HEK293T (cell line): Measurements from ENCODE around the gene MET.
"Not testable (repeated sequence)": the region's sequence is repeated elsewhere in the genome, so short reads cannot be mapped to it uniquely, and the experiment has no call there.

Source experiments
- CTCF ChIA-PET: fragments of 350-600 bp; formaldehyde crosslinking; extraction: SDS; loops from one replicate; lab custom pipeline; 2021; ENCODE audit warnings: antibody characterized with exemption, inconsistent platforms; lab: Yijun Ruan, JAX
- POLR2A ChIA-PET: fragments of 350-600 bp; formaldehyde crosslinking; extraction: SDS; loops from one replicate; lab custom pipeline; 2020; ENCODE audit warnings: antibody characterized with exemption, inconsistent platforms; lab: Yijun Ruan, JAX
- DNase-seq: peaks from one replicate; pipeline ENCODE4 v3.0.0; 2012; ENCODE audit warnings: mixed read lengths; ENCODE audit errors: extremely low spot score
- ARNT ChIP-seq: fragments of 450-650 bp; IDR thresholded peaks from 2 replicates; pipeline ENCODE4 v1.6.1; 2017; ENCODE audit warnings: mild to moderate bottlenecking
- BHLHE40 ChIP-seq: fragments of 450-650 bp; IDR thresholded peaks from 2 replicates; pipeline ENCODE4 v1.6.1; 2016; ENCODE audit warnings: mild to moderate bottlenecking, moderate library complexity, borderline replicate concordance
- CTBP1 ChIP-seq: fragments of 450-650 bp; IDR thresholded peaks from 2 replicates; pipeline ENCODE4 v1.6.1; 2016; ENCODE audit warnings: borderline replicate concordance
- ELF4 ChIP-seq: fragments of 450-650 bp; IDR thresholded peaks from 2 replicates; pipeline ENCODE4 v1.6.1; 2017; ENCODE audit warnings: antibody characterized with exemption
- FOXA1 ChIP-seq: fragments of 450-650 bp; IDR thresholded peaks from 2 replicates; pipeline ENCODE4 v1.6.1; 2016; ENCODE audit warnings: mild to moderate bottlenecking
- FOXK2 ChIP-seq: fragments of 450-650 bp; IDR thresholded peaks from 2 replicates; pipeline ENCODE4 v1.6.1; 2016; ENCODE audit warnings: mild to moderate bottlenecking
- FOXM1 ChIP-seq: fragments of 450-650 bp; IDR thresholded peaks from 2 replicates; pipeline ENCODE4 v1.6.1; 2017; ENCODE audit warnings: mild to moderate bottlenecking, borderline replicate concordance
- HDGF ChIP-seq: fragments of 450-650 bp; IDR thresholded peaks from 2 replicates; pipeline ENCODE4 v1.6.1; 2017; ENCODE audit warnings: antibody characterized with exemption, borderline replicate concordance
- L3MBTL2 ChIP-seq: fragments of 450-650 bp; conservative IDR thresholded peaks from 2 replicates; pipeline ENCODE4 v1.6.1; 2016; ENCODE audit warnings: mild to moderate bottlenecking
- LEF1 ChIP-seq: fragments of 450-650 bp; IDR thresholded peaks from 2 replicates; pipeline ENCODE4 v1.6.1; 2017; ENCODE audit warnings: mild to moderate bottlenecking, borderline replicate concordance
- NFRKB ChIP-seq: fragments of 450-650 bp; IDR thresholded peaks from 2 replicates; pipeline ENCODE4 v1.6.1; 2016; ENCODE audit warnings: mild to moderate bottlenecking, moderate library complexity
- SP1 ChIP-seq: fragments of 450-650 bp; IDR thresholded peaks from 2 replicates; pipeline ENCODE4 v1.6.1; 2017
- SUZ12 ChIP-seq: fragments of 450-650 bp; IDR thresholded peaks from 2 replicates; pipeline ENCODE4 v1.6.1; 2016; ENCODE audit warnings: mild to moderate bottlenecking
- TARDBP ChIP-seq: fragments of 450-650 bp; IDR thresholded peaks from 2 replicates; pipeline ENCODE4 v1.6.1; 2016
- ZNF384 ChIP-seq: fragments of 450-650 bp; IDR thresholded peaks from 2 replicates; pipeline ENCODE4 v1.6.1; 2016
- TF ChIP-seq, protein P1 (sequence below): fragments of 450-650 bp; IDR thresholded peaks from 2 replicates; pipeline ENCODE4 v1.6.1; 2016

MET gene

DNA sequence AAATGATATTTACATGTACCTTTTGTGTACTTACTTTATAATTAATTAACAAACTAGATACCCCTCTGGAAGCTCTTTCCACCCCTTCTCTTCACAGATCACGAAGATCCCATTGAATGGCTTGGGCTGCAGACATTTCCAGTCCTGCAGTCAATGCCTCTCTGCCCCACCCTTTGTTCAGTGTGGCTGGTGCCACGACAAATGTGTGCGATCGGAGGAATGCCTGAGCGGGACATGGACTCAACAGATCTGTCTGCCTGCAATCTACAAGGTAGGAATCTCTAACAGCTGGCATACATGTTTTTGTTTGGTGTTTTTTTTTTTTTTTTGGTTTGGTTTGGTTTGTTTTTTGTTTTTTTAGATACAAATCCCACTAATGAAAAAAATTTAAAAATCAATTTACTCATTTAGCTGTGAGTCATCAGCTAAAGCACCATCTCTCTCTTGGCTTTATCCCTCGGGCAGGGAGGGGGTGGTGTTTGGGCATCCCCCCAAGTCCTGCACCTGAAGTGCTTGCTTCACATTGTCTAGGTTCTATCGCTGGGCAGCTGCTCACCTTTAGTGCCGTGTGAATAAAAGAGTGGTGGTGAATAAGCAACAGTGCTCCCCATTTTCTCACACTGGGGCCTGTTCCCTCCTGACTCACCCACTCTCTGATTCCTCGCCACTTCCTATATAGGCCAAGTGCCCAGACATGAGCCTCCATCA lies 68.9 kb downstream of the MET start:
- TF ChIP-seq FOXK2 = no peak
- no peak for TF ChIP-seq LEF1
- no peak for TF ChIP-seq FOXA1
- TF ChIP-seq CTBP1 = no peak
- TF ChIP-seq BHLHE40 = no peak
- no peak for TF ChIP-seq ZNF384
- no peak for TF ChIP-seq ARNT
- no peak for TF ChIP-seq ELF4
- TF ChIP-seq L3MBTL2 = no peak
- TF ChIP-seq SP1 = no peak
- no peak for TF ChIP-seq NFRKB
- no peak for TF ChIP-seq FOXM1
- no peak for TF ChIP-seq HDGF
- no peak for TF ChIP-seq TARDBP
- TF ChIP-seq, protein P1, sequence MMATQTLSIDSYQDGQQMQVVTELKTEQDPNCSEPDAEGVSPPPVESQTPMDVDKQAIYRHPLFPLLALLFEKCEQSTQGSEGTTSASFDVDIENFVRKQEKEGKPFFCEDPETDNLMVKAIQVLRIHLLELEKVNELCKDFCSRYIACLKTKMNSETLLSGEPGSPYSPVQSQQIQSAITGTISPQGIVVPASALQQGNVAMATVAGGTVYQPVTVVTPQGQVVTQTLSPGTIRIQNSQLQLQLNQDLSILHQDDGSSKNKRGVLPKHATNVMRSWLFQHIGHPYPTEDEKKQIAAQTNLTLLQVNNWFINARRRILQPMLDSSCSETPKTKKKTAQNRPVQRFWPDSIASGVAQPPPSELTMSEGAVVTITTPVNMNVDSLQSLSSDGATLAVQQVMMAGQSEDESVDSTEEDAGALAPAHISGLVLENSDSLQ = no peak
- TF ChIP-seq SUZ12 = no peak

DNA sequence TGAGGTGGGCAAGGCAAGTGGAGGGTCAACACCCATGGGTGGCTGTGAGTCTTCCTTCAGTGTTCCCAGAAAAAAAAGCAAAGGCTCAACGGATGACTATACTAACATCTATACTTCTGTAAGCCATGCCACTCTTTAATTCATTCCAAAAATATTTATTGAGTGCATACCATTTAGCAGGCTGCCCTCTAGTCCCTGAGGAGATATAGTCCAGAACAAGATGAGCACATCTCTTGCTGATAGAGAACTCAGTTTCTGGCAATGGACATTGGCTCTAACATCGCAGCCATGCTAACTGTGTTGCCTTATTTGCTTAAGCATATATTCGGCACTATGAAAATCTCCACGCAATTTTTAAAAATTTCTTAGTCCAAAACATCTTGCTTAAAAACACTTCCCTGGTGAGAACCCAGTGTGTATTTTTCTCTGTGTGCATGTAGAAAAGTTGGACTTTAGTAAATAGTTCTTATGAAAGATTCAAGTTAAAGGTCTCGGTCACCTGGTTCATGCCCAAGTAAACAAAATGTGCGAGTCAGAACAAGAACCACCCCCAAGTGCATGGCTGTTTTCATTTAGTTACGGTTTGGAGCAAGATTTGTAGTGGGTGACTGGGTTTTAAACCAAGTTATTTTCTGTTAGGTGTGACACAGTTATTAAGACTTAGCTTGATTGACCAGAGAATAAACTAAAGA lies 69.8 kb downstream of the MET start:
- TF ChIP-seq FOXA1 (no peak), SUZ12 (no peak), ZNF384 (no peak), FOXM1 (no peak), L3MBTL2 (no peak), TARDBP (no peak), LEF1 (no peak), SP1 (no peak), CTBP1 (no peak), HDGF (no peak), FOXK2 (no peak), BHLHE40 (no peak)
- TF ChIP-seq, protein P1 = no peak
- ChIA-PET POLR2A (no interaction called here), CTCF (no interaction called here)
- no peak for DNase-seq

More for the DNA sequence above, 68.9 kb downstream of the MET start:
- DNase-seq = no peak
- CTCF ChIA-PET = no interaction called here
- POLR2A ChIA-PET = no interaction called here

DNA sequence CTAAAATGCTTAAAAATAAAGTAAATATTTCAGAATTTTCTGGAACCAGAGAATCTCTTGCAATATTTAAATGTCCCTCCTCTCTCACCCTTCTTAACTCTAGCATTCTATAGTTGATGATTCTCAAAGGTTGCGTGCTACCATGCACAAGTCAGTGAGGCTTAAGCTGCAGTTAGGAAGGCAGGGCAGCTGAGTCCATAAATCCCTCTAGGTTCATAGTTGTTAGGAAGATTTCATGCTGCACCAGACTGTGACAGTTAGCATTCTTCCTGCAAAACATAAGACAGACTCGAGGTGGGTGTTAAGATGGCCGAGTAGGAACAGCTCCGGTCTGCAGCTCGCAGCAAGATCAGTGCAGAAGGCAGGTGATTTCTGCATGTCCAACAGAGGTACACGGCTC lies 70.6 kb downstream of the MET start:
- no peak for DNase-seq
- TF ChIP-seq LEF1 (no peak), ARNT (no peak), FOXM1 (no peak), HDGF (no peak), SUZ12 (no peak), CTBP1 (no peak), FOXK2 (no peak), BHLHE40 (no peak), ZNF384 (no peak), FOXA1 (no peak), SP1 (no peak), ELF4 (no peak), NFRKB (no peak), TARDBP (no peak), L3MBTL2 (no peak)
- TF ChIP-seq, protein P1 = no peak
- POLR2A ChIA-PET = no interaction called here
- CTCF ChIA-PET = interaction anchor here (0.6 kb wide), 1 partner anchor 1354 kb away, joined by 4 read pairs; no protein-coding TSS in a partner anchor

DNA sequence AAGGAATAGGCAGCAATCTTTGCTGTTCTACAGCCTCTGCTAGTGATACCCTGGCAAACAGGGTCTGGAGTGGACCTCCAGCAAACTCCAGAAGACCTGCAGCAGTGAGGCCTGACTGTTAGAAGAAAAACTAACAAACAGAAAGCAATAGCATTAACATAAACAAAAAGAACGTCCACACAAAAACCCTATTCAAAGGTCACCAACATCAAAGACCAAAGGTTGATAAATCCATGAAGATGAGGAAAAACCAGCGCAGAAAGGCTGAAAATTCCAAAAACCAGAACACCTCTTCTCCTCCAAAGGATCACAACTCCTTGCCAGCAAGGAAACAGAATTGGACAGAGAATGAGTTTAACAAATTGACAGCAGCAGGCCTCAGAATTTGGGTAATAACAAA lies 71.8 kb downstream of the MET start:
- CTCF ChIA-PET, POLR2A ChIA-PET, DNase-seq: not testable (repeated sequence)

DNA sequence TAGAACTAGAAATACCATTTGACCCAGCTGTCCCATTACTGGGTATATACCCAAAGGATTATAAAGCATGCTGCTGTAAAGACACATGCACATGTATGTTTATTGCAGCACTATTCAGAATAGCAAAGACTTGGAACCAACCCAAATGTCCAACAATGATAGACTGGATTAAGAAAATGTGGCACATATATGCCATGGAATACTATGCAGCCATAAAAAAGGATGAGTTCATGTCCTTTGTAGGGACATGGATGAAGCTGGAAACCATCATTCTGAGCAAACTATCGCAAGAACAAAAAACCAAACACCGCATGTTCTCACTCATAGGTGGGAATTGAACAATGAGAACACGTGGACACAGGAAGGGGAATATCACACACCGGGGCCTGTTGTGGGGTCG lies 74.4 kb downstream of the MET start:
- CTCF ChIA-PET, POLR2A ChIA-PET: not testable (repeated sequence)

DNA sequence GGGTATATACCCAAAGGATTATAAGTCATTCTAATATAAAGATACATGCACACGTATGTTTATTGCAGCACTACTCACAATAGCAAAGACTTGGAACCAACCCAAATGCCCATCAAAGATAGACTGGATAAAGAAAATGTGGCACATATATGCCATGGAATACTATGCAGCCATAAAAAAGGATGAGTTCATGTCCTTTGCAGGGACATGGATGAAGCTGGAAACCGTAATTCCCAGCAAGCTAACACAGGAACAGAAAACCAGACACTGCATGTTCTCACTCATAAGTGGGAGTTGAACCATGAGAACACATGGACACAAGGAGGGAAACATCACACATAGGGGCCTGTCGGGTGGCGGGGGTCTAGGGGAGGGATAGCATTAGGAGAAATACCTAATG lies 79.1 kb downstream of the MET start:
- DNase-seq, CTCF ChIA-PET, POLR2A ChIA-PET: not testable (repeated sequence)

More for the DNA sequence above, 74.4 kb downstream of the MET start:
- not testable (repeated sequence) for DNase-seq
